Lower lobe of right lung (tissue), 2 donors: Measurements from ENCODE around the gene NKX1-1. TPM values are rescaled to one million over a fixed set of nuclear protein-coding genes. Genes with fewer than 3 reads are reported as not detected.

Source experiments
- ATAC-seq, 2 donors: fragments of 200-7000 bp; cut with Tn5 transposase; one replicate each; pipeline ENCODE4 v1.9.1; 2020 to 2022; ENCODE audit warnings: mild to moderate bottlenecking in 2 of 2, moderate library complexity in 2 of 2
- DNase-seq: peaks from one replicate; pipeline ENCODE4 v3.0.0-alpha.2; 2020
- H3K27ac ChIP-seq: fragments of 200-600 bp; one replicate; pipeline ENCODE4 v1.8.0; 2022
- H3K27me3 ChIP-seq: fragments of 200-600 bp; one replicate; pipeline ENCODE4 v1.8.0; 2022; ENCODE audit warnings: low read depth
- H3K36me3 ChIP-seq: fragments of 200-600 bp; one replicate; pipeline ENCODE4 v1.8.0; 2022; ENCODE audit warnings: mild to moderate bottlenecking
- H3K4me1 ChIP-seq: fragments of 200-600 bp; one replicate; pipeline ENCODE4 v1.8.0; 2022
- H3K4me3 ChIP-seq: fragments of 200-600 bp; one replicate; pipeline ENCODE4 v1.8.0; 2022; ENCODE audit warnings: mild to moderate bottlenecking
- H3K9me3 ChIP-seq: fragments of 200-600 bp; one replicate; pipeline ENCODE4 v1.8.0; 2022
- intact Hi-C: fragments of 100-400 bp; cut with DNase I; formaldehyde crosslinking; loops from one replicate; pipeline ENCODE4 v1.11.0; 2022
- total RNA-seq: library from RNA; stranded (reverse); fragmentation: NEBNext Ultra II Directional; extraction: Animal tissue kit (Norgen Biotek cat#: 25700); gene quantifications from one replicate; pipeline ENCODE4 v1.2.1, GENCODE V29; 2021
- TF ChIP-seq, protein P1 (sequence below): fragments of 200-600 bp; IDR thresholded peaks from one replicate; pipeline ENCODE4 v1.8.0; 2022; ENCODE audit warnings: antibody characterized with exemption, mild to moderate bottlenecking
- donor health status: DM: no; HTN: yes; CAD: no; lungs with severe emphysema.

NKX1-1 gene
- total RNA-seq, 1 donor from 2014 or later, result not detected

DNA sequence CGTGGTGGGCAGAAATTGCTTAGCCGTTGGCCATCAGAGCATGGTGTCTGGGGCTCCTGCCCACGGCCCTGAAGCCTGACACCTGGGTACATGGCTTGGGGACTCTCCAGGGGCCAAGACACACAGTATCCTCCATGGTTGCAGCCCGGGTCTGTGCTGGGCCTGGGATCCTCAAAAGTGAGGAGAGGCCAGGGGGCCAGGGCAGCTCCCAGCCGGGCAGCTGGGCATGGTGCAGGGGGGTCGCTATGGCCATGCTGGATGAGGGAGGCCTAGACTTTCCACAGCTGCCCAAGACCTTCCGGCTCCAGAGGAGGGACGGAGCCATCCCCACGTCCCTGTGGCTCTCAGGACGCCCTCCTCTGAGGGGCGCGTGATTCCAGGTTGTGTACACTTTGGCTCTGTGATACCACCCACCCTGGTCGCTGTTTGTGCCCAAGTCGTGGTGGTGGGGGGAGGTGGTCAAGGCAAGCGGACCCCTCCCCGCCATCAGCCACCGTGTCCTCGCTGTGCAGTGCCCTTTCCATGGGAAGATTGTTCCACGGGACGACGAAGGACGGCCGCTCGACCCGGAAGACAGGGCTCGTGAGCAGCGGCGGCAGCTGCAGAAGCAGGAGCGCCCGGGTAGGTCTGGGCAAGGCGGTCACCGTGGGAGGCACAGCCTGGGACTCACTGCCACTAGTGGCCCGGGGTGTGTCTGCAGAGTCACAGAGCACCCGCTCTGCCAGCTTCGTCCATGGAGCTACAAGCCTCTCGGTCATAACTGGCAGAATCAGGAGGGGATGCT is 25.7 kb downstream of the NKX1-1 start:
- Histone ChIP-seq H3K27ac (no peak overlapping the region), H3K9me3 (no peaks in the 10 kb centered on the region), H3K4me3 (no peak overlapping the region), H3K36me3 (peaks cover 64% of the 10 kb centered on the region), H3K4me1 (no peaks in the 10 kb centered on the region), H3K27me3 (no peaks in the 10 kb centered on the region)
- no peak for ATAC-seq
- TF ChIP-seq, protein P1, sequence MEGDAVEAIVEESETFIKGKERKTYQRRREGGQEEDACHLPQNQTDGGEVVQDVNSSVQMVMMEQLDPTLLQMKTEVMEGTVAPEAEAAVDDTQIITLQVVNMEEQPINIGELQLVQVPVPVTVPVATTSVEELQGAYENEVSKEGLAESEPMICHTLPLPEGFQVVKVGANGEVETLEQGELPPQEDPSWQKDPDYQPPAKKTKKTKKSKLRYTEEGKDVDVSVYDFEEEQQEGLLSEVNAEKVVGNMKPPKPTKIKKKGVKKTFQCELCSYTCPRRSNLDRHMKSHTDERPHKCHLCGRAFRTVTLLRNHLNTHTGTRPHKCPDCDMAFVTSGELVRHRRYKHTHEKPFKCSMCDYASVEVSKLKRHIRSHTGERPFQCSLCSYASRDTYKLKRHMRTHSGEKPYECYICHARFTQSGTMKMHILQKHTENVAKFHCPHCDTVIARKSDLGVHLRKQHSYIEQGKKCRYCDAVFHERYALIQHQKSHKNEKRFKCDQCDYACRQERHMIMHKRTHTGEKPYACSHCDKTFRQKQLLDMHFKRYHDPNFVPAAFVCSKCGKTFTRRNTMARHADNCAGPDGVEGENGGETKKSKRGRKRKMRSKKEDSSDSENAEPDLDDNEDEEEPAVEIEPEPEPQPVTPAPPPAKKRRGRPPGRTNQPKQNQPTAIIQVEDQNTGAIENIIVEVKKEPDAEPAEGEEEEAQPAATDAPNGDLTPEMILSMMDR, result no peak
- intact Hi-C loops, result no loop called here
- DNase-seq, result peak; percentile 39

DNA sequence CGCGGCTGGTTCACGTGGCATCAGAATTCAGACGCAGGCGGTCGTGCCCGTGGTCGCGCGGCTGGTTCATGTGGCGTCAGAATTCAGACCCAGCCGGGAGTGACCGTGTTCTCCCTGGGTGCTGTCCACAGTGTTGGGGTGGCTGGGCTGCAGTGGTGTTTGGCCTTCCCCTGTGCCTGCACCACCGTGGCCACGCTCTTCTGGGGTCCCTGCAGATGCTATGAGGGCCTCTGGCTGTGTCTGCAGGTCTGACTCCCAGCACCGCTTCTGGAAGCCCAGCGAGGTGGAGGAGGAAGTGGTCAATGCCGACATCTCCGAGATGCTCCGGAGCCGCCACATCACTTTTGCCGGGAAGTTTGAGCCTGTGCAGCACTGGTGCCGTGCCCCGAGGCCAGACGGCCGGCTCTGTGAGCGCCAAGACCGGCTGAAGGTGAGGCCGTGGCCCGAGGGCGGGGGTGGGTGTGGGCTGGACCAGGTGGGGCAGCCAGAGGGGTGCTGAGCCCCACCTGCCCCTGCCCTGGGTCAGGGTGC is 26.4 kb downstream of the NKX1-1 start:
- H3K36me3 ChIP-seq, result peaks cover 64% of the 10 kb centered on the region
- TF ChIP-seq, protein P1, result no peak
- intact Hi-C loops, result no loop called here
- no peaks in the 10 kb centered on the region for H3K4me1 ChIP-seq
- no peak overlapping the region for H3K4me3 ChIP-seq
- DNase-seq, result peak; percentile 38
- no peaks in the 10 kb centered on the region for H3K9me3 ChIP-seq
- no peak for ATAC-seq
- H3K27ac ChIP-seq, result no peak overlapping the region
- H3K27me3 ChIP-seq, result no peaks in the 10 kb centered on the region

DNA sequence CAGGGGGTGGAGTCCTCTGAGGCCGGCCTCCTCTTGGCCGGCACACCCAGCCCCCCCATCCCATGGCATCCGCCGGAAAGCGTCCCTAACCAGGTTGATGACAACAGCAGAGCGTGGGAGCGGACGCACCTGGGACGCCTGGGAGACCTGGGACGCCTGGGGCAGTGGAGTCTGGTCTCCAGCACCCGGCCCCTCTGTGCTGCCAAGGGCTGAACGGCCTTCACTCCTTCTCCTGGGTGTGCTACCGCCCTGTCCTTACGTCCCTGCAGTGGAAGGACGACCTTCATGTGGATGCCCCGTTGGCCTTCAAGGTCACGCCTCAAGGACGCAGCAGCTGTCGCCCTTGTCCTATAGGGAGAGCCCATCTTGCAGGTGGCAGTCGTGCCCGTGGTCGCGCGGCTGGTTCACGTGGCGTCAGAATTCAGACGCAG is 26.9 kb downstream of the NKX1-1 start:
- Histone ChIP-seq H3K27me3 (no peaks in the 10 kb centered on the region), H3K27ac (no peak overlapping the region), H3K4me1 (no peaks in the 10 kb centered on the region), H3K9me3 (no peaks in the 10 kb centered on the region), H3K36me3 (peaks cover 64% of the 10 kb centered on the region), H3K4me3 (no peak overlapping the region)
- TF ChIP-seq, protein P1, result no peak
- intact Hi-C loops, result no loop called here
- ATAC-seq, result no peak
- DNase-seq, result peak; percentile 40

DNA sequence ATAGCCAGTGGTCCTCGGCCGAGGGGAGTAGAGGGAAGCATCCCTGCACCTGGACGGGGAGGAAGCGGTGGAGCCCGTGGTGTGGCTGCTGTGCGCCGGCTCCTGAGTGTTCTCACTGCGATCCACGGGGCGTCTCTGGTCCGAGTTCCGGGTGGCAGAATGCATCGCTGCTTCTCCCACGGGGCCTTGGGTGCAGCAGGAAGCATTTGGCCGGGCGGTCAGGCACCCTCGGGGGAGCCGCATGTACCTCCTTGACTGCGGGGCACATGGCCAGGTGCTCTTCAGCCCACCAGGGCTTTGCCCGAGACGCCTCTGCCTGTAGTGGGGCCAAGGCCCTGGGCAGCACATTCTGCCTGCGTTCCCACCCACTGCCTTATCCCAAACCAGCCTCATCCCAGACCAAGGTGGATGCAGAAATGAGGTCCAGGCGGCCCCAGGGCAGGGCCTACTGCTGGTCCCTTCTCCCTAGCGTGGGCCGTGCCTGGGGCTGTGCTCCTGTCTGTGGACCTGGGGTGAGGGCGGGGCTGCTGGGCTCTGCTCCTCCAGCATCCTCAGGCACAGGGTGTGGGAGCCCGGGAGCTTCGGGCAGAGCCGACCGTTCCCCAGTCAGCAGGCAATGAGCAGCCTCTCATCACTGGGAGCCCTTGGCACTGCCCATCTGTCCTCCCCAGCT is 27.5 kb downstream of the NKX1-1 start:
- intact Hi-C loops, result no loop called here
- peaks cover 63% of the 10 kb centered on the region for H3K36me3 ChIP-seq

DNA sequence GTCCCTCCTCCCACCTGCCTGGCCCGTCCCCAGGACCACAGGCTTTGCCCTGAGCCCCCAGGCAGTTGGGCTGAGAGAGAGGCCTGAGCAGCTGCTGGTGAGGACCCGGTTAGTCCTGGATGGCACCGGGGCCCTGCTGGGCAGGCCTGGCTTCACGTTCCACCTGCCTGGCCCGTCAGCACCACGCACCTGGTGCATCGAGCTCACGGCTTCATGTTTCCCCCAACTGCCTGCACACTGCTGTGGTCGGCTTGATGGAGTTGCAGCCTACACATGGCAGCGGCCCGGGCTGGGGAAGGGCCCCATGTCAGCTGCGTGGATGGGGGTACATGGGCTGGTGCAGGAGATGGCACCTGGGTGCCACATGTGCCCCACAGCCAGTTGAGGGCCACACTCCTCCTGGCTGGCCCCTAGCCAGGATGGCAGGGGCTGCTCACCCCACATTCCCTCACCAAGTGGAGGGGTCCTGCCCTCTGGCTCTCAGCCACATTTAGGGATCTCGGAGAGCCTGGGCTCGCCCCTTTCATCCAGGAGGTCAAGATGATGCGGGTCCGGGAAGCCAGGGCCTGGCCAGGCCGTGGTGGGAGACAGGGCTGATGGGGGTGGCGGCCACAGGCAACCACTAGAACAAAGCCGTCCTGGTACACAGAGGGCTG is 28.5 kb downstream of the NKX1-1 start:
- TF ChIP-seq, protein P1, result no peak
- no peak for ATAC-seq
- Histone ChIP-seq H3K27ac (no peak overlapping the region), H3K36me3 (peaks cover 64% of the 10 kb centered on the region), H3K27me3 (no peaks in the 10 kb centered on the region), H3K4me1 (no peaks in the 10 kb centered on the region), H3K9me3 (no peaks in the 10 kb centered on the region), H3K4me3 (no peak overlapping the region)
- intact Hi-C loops, result no loop called here
- peak; percentile 38 for DNase-seq

More for the DNA sequence above, 27.5 kb downstream of the NKX1-1 start:
- TF ChIP-seq, protein P1, result no peak
- H3K27ac ChIP-seq, result no peak overlapping the region
- no peaks in the 10 kb centered on the region for H3K27me3 ChIP-seq
- H3K4me3 ChIP-seq, result no peak overlapping the region
- ATAC-seq, result no peak
- no peaks in the 10 kb centered on the region for H3K9me3 ChIP-seq
- DNase-seq, result peak; percentile 45
- no peaks in the 10 kb centered on the region for H3K4me1 ChIP-seq
